Colon (tissue), 2 donors: ENCODE measurements around the gene GAS5.

Source experiments
- FAIRE-seq: peaks from 2 replicates; lab custom pipeline; 2012; peaks lifted over from hg19 to GRCh38; lab: Jason Lieb, UNC
- donor health status: control.
- donor health status: control.

The GAS5 gene

DNA sequence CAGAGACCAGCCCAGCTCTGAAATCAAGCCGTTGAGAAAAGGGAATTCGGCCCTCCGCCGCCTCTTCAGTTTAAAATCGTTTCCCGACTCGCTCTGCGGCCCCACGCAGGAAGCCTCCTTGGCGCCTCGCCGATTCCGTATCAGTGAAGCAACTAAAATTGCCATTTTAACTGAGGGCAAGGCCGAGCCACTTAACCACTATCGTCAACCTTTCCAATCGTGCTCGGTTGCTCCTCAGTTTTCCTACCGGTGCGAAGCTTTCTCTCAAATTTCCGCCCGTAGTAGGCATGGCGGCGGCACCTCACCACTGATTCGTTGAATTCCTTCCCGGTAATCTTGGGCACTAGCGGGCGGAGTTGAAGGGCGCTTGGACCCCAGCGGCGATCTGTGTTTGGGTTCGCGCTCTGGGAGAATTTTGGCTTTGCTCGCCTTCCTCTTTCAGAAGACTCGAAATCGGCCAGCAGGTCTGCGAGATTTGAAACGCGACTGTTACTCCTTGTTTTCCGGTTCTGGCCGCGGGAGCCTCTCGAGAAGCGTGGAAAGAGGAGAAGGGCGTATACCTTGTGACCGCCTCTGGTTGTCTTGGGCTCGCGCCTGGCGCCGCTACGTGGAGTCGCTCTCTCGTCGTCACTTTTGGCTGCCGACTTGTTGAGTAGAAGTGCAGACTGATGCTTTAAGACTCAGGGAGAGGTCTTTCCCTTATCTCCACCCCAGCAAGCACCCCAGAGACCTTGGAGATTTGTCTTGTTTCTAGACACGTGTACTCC lies 43.3 kb downstream of the GAS5 start, which contains the start of the genes CENPL and DARS2:
Gene CENPL (minus strand): TSS at position 569 of the 767 bp plus-strand sequence. CDS start 13,584 bp downstream, outside the sequence.
Gene DARS2 (plus strand): TSS at position 359 of the 767 bp plus-strand sequence. CDS start 557 bp downstream, outside the sequence.
- peak; percentile 36 for FAIRE-seq

DNA sequence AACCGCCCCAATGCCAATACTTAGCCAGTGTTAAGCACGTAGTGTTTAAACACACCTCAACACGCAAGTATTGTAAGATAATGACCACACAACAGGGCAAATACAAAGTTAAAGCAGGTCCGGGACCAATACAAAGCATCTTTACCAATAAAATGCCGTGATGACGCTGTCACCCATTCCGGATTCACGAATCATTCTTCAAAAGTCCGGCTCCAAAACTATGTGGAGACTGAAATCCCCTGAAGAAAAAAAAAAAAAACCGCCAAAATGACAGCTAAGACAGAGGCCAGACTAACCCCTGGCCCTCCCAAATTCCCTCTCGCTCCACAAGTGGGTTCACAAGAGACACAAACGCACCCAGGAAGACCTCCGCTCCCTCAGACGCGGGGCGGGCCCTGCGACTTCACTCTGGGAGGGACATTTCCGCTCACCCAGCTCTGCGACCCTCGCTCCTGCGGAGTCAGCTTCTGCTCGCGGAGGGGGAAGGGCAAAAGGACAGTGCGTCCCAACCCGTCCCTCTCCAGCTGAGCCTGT lies 43.9 kb downstream of the GAS5 start:
- no peak for FAIRE-seq

DNA sequence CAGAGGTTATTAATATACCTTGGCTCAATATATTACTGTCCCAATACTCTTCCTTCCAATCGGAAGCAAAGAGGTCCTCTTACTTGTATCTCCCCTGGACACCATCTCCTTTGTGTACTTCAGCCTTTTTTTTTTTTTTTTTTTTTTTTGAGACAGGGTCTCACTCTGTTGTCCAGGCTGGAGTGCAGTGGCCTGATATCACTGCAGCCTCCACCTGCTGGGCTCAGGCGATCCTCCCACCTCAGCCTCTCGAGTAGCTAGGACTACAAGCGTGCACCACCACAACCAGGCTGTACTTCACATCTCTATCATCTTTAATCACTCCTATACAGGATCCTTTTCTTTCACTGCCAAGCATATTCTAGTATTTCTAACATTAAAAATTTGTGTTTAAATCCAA lies 46.1 kb downstream of the GAS5 start:
- FAIRE-seq: no peak

DNA sequence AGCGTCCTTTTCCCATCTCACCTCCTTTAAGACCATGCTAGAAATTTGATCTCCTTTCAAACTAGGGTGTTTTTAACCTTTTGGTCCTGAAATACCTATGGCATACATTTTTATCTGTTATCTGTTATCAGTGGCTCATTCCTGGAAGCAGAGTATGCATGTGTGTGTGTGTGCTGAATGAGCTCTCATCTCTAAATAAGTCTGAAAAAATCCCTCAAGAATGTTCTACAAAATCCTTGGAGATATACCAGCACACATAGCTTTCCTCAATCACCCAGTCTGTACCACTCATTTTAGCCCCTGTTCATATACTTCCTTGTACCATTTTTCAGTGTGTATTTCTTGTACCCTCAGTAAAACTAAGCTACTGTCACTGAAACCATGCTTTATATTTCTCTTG lies 49.3 kb downstream of the GAS5 start:
- no peak for FAIRE-seq
